Measurements from ENCODE around the gene ADAMTS10.

DNA sequence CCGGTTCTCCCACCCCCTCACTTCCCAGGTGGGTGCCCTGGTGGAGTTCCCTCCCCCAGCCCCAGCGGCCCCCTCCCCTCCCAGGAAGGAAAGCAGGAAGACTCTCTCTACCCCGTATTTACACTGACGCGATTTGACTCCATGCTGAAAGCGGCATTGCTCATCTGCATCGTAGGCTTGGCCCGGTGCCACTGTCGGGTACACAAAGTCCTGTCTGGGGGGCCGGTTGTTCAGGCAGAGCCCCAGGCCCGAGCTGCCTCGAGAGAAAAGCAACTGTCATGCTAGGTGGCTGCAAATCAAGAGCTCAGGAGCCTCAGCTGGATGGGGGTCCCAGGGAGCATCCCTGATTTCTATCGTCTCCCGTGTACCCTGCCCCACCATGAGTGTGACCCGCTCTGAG lies 14.9 kb downstream of the ADAMTS10 start:
- TF ChIP-seq, protein P1, sequence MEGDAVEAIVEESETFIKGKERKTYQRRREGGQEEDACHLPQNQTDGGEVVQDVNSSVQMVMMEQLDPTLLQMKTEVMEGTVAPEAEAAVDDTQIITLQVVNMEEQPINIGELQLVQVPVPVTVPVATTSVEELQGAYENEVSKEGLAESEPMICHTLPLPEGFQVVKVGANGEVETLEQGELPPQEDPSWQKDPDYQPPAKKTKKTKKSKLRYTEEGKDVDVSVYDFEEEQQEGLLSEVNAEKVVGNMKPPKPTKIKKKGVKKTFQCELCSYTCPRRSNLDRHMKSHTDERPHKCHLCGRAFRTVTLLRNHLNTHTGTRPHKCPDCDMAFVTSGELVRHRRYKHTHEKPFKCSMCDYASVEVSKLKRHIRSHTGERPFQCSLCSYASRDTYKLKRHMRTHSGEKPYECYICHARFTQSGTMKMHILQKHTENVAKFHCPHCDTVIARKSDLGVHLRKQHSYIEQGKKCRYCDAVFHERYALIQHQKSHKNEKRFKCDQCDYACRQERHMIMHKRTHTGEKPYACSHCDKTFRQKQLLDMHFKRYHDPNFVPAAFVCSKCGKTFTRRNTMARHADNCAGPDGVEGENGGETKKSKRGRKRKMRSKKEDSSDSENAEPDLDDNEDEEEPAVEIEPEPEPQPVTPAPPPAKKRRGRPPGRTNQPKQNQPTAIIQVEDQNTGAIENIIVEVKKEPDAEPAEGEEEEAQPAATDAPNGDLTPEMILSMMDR (IDR thresholded peaks at IDR 0.05) = no peak
- TF ChIP-seq POLR2A (IDR thresholded peaks at IDR 0.05) = no peak
